ENCODE data around the gene SYNDIG1. TPM values are rescaled to one million over a fixed set of nuclear protein-coding genes. Genes with fewer than 3 reads are reported as not detected.

SYNDIG1 gene
- total and polyA plus RNA-seq, 2 of the 4 experiments (the other 2 are of a cell fraction), result not detected

- no peak overlapping the region for H2BK20ac ChIP-seq (ENCODE audit: low read depth, low read length)
- dilution Hi-C loops (cut with HindIII; ENCODE audit: low sequenced_read_pairs, unreplicated experiment) (no loop called here), in situ Hi-C loops (cut with MboI; ENCODE audit: low sequenced_read_pairs) (no loop called here), intact Hi-C loops (cut with micrococcal nuclease) (no loop called here)
- H2BK15ac ChIP-seq (ENCODE audit: low read depth, low read length), result no peak overlapping the region
- H3K27me3 ChIP-seq (ENCODE audit: control insufficient read depth, insufficient read depth, low read length), result peaks cover 30% of the 10 kb centered on the region
- H3K4ac ChIP-seq (ENCODE audit: low read depth, low read length), result no peak overlapping the region
- no peak overlapping the region for H4K91ac ChIP-seq (ENCODE audit: insufficient read depth, low read depth, low read length)
- ChIA-PET POLR2A (ENCODE audit: unreplicated experiment) (no interaction called here), CTCF (interaction anchor here (1.5 kb wide), 1 partner anchor 15 kb away, joined by 4 read pairs; no protein-coding TSS in a partner anchor)
- no peak overlapping the region for H2AK5ac ChIP-seq (ENCODE audit: low read depth, low read length)
- no peaks in the 10 kb centered on the region for H3K4me1 ChIP-seq (ENCODE audit: control insufficient read depth, insufficient read depth, low read length)
- H3K56ac ChIP-seq (ENCODE audit: extremely low read depth, insufficient read depth, low read length), result no peak overlapping the region
- H3K4me3 ChIP-seq (ENCODE audit: insufficient read depth, low read depth, low read length), result no peak overlapping the region
- H2AK9ac ChIP-seq (replicated peaks; ENCODE audit: low read depth, low read length, poor library complexity), result no peak overlapping the region
- no peak overlapping the region for H3K14ac ChIP-seq (replicated peaks; ENCODE audit: low read depth, low read length)
- H3K9me1 ChIP-seq (ENCODE audit: insufficient read depth, low read length), result no peaks in the 10 kb centered on the region
- H4K8ac ChIP-seq (ENCODE audit: low read depth in 2 of 2, low read length in 2 of 2), result no peak overlapping the region
- no peak overlapping the region for H3K9ac ChIP-seq (ENCODE audit: low read depth, low read length)
- H4K20me1 ChIP-seq (ENCODE audit: insufficient read depth, low read length), result no peaks in the 10 kb centered on the region
- no peaks in the 10 kb centered on the region for H3K36me3 ChIP-seq (ENCODE audit: control insufficient read depth, insufficient read depth, low read length)
- H3K23ac ChIP-seq (ENCODE audit: low read depth, low read length), result no peak overlapping the region
- no peak overlapping the region for H4K5ac ChIP-seq (ENCODE audit: low read depth, low read length)
- WGBS, 2 experiments (ENCODE audit: extremely low coverage in 2 of 2, insufficient read length in 1 of 2), result 70% methylated on average over 7 of the region's 13 CpGs; no CpG with 5 or more reads in 1 of the 2 experiments
- TF ChIP-seq POLR2A (IDR thresholded peaks at IDR 0.05; ENCODE audit: low read depth, low read length), result no peak
- TF ChIP-seq MAFK (IDR thresholded peaks at IDR 0.05; ENCODE audit: low read depth, low read length), result no peak
- TF ChIP-seq CHD1 (IDR thresholded peaks at IDR 0.05; ENCODE audit: low read depth, low read length), result no peak
- no peak for TF ChIP-seq MAZ (IDR thresholded peaks at IDR 0.05; ENCODE audit: borderline replicate concordance, low read depth, low read length)
- TF ChIP-seq FOS (IDR thresholded peaks at IDR 0.05; ENCODE audit: low read depth, low read length), result no peak
- no peak for TF ChIP-seq RAD21 (IDR thresholded peaks at IDR 0.05; ENCODE audit: low read length)
- TF ChIP-seq MXI1 (IDR thresholded peaks at IDR 0.05; ENCODE audit: borderline replicate concordance, low read depth, low read length), result no peak
- TF ChIP-seq RFX5 (IDR thresholded peaks at IDR 0.05; ENCODE audit: low read depth, low read length), result no peak
- no peak for TF ChIP-seq CEBPB (IDR thresholded peaks at IDR 0.05; ENCODE audit: low read depth, low read length)
- no peak for TF ChIP-seq USF2 (IDR thresholded peaks at IDR 0.05; ENCODE audit: low read depth, low read length)
- TF ChIP-seq NFE2L2 (IDR thresholded peaks at IDR 0.05; ENCODE audit: low read depth, low read length), result no peak
- TF ChIP-seq SMC3 (IDR thresholded peaks at IDR 0.05; ENCODE audit: low read depth, low read length), result no peak
- no peak for TF ChIP-seq RCOR1 (IDR thresholded peaks at IDR 0.05; ENCODE audit: insufficient replicate concordance, low read length)
- no peak for TF ChIP-seq BHLHE40 (IDR thresholded peaks at IDR 0.05; ENCODE audit: low read depth, low read length)
- no peak for TF ChIP-seq CTCF (conservative IDR thresholded peaks at IDR 0.05; ENCODE audit: low read depth, low read length)
- TF ChIP-seq, protein P1, sequence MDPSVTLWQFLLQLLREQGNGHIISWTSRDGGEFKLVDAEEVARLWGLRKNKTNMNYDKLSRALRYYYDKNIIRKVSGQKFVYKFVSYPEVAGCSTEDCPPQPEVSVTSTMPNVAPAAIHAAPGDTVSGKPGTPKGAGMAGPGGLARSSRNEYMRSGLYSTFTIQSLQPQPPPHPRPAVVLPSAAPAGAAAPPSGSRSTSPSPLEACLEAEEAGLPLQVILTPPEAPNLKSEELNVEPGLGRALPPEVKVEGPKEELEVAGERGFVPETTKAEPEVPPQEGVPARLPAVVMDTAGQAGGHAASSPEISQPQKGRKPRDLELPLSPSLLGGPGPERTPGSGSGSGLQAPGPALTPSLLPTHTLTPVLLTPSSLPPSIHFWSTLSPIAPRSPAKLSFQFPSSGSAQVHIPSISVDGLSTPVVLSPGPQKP (IDR thresholded peaks at IDR 0.05; ENCODE audit: borderline replicate concordance, low read depth, low read length), result no peak
- no peak overlapping the region for H3K4me2 ChIP-seq (ENCODE audit: low read depth, low read length)
- no peaks in the 10 kb centered on the region for H3K79me1 ChIP-seq (ENCODE audit: low read depth in 1 of 2, low read length in 2 of 2)
- BruUV-seq (replicated peaks), result no TSS peak
- H3K9me3 ChIP-seq (ENCODE audit: control insufficient read depth, insufficient read depth, low read length), result no peaks in the 10 kb centered on the region
- no peak overlapping the region for H2BK120ac ChIP-seq (ENCODE audit: low read depth, low read length)
- H3K18ac ChIP-seq (ENCODE audit: low read depth, low read length), result no peak overlapping the region
- H2AFZ ChIP-seq (replicated peaks; ENCODE audit: low read length, poor library complexity), result no peak overlapping the region
- no peak overlapping the region for H3K27ac ChIP-seq (ENCODE audit: insufficient read depth, low read length)
- ATAC-seq (ENCODE audit: low read depth) (no peak), DNase-seq (no peak)
- no peak overlapping the region for H2BK5ac ChIP-seq (ENCODE audit: low read depth, low read length, poor library complexity, severe bottlenecking)
Measured at GRCh38 chr20:24617080-24617432, 147.6 kb downstream of the SYNDIG1 start.

Data from IMR-90 (cell line).